Karpas-422 (cell line): Measurements from ENCODE around the gene FBXL13. TPM values are rescaled to one million over a fixed set of nuclear protein-coding genes. Genes with fewer than 3 reads are reported as not detected.
"Not testable (repeated sequence)": the region's sequence is repeated elsewhere in the genome, so short reads cannot be mapped to it uniquely, and the experiment has no call there.

Experiments
- DNase-seq: peaks from one replicate; pipeline ENCODE4 v3.0.0-alpha.2; 2015
- H2AFZ ChIP-seq: fragments of 200-600 bp; sonication (generic); 2 replicates; pipeline ENCODE4 v1.6.1; 2014; ENCODE audit warnings: antibody characterized with exemption, low read length, mixed read lengths
- H3K27ac ChIP-seq: fragments of 200-600 bp; sonication (generic); 2 replicates; pipeline ENCODE4 v1.5.1; 2014; ENCODE audit warnings: mild to moderate bottlenecking, low read length, moderate library complexity
- H3K27me3 ChIP-seq: fragments of 200-600 bp; sonication (generic); 2 replicates; pipeline ENCODE4 v1.6.1; 2014; ENCODE audit warnings: low read length, mixed read lengths
- H3K36me3 ChIP-seq: fragments of 200-600 bp; sonication (generic); 2 replicates; pipeline ENCODE4 v1.6.1; 2014; ENCODE audit warnings: low read length, mixed read lengths; ENCODE audit not compliant: insufficient read depth
- H3K4me1 ChIP-seq: fragments of 200-600 bp; sonication (generic); 2 replicates; pipeline ENCODE4 v1.6.1; 2014; ENCODE audit warnings: mild to moderate bottlenecking, low read length, mixed read lengths
- H3K4me2 ChIP-seq: fragments of 200-600 bp; sonication (generic); 2 replicates; pipeline ENCODE4 v1.6.1; 2014; ENCODE audit warnings: low read length, low read depth, mild to moderate bottlenecking; ENCODE audit not compliant: poor library complexity, severe bottlenecking
- H3K4me3 ChIP-seq: fragments of 200-600 bp; sonication (generic); 2 replicates; pipeline ENCODE4 v1.5.1; 2014; ENCODE audit warnings: mild to moderate bottlenecking, antibody characterized with exemption, low read length, mixed read lengths
- H3K79me2 ChIP-seq: fragments of 200-600 bp; sonication (generic); 2 replicates; pipeline ENCODE4 v1.6.1; 2014; ENCODE audit warnings: mild to moderate bottlenecking, low read length, mixed read lengths
- H3K9ac ChIP-seq: fragments of 200-600 bp; sonication (generic); 2 replicates; pipeline ENCODE4 v1.6.0; 2014; ENCODE audit warnings: low read length
- H3K9me2 ChIP-seq: fragments of 200-600 bp; sonication (generic), shearing (Covaris generic); replicated peaks from 2 replicates; pipeline ENCODE4 v1.6.0; 2014; ENCODE audit warnings: mild to moderate bottlenecking, low read length, moderate library complexity; ENCODE audit not compliant: insufficient read depth
- H3K9me3 ChIP-seq: fragments of 300-700, 200-600 bp; sonication (generic); 2 replicates; pipeline ENCODE4 v1.6.1; 2014; ENCODE audit warnings: low read length, mixed read lengths
- H4K20me1 ChIP-seq: fragments of 200-600 bp; sonication (generic); 2 replicates; pipeline ENCODE4 v1.6.1; 2014; ENCODE audit warnings: mild to moderate bottlenecking, antibody characterized with exemption, low read length, low read depth; ENCODE audit not compliant: insufficient read depth
- total RNA-seq: library from RNA; depleted of rRNA; stranded (reverse); fragments of >200 nt; shearing (Covaris generic); gene quantifications from 2 replicates; pipeline ENCODE4 v1.2.3, GENCODE V29; 2014; ENCODE audit warnings: low replicate concordance

Gene FBXL13
- total RNA-seq, 1 experiment from 2014 or later: 4.2 TPM

GRCh38 chr7:102974366-102975236 lies 100.0 kb downstream of the FBXL13 start:
- no peak overlapping the region for H3K9ac ChIP-seq

GRCh38 chr7:102973096-102973802 lies 101.3 kb downstream of the FBXL13 start:
- DNase-seq: no peak
- Histone ChIP-seq H3K79me2 (no peaks in the 10 kb centered on the region), H3K27me3 (no peaks in the 10 kb centered on the region), H3K9me2 (no peaks in the 10 kb centered on the region), H3K4me1 (no peaks in the 10 kb centered on the region), H3K36me3 (no peaks in the 10 kb centered on the region), H2AFZ (no peak overlapping the region), H3K27ac (no peak overlapping the region), H3K4me3 (no peak overlapping the region), H3K9me3 (no peaks in the 10 kb centered on the region), H3K4me2 (no peak overlapping the region), H3K9ac (no peak overlapping the region), H4K20me1 (no peaks in the 10 kb centered on the region)

More at GRCh38 chr7:102974366-102975236, 100.0 kb downstream of the FBXL13 start:
- Histone ChIP-seq H4K20me1 (no peaks in the 10 kb centered on the region), H3K9me3 (no peaks in the 10 kb centered on the region), H3K36me3 (no peaks in the 10 kb centered on the region), H3K27me3 (no peaks in the 10 kb centered on the region), H3K4me3 (no peak overlapping the region), H3K27ac (no peak overlapping the region), H2AFZ (no peak overlapping the region), H3K4me1 (no peaks in the 10 kb centered on the region), H3K4me2 (no peak overlapping the region), H3K79me2 (no peaks in the 10 kb centered on the region), H3K9me2 (no peaks in the 10 kb centered on the region)
- peak; percentile 70 for DNase-seq

DNA sequence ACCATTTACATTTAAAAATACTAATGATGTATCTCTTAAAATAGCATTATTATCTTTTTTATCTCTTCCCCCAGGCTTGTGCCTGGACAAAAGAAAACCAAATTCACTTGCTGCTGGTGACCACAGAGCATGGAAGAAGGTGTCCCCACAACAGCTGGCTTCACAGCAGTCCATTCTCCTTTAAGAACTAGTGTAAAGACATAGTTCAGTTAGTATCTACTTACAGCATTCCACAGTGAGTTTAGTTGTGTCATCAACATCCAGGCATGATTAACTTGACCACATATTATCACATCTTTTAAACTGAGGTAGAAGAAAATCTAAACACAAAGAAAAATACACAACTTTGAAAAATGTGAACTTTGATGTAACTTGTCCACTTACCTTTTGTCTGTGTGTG lies 106.8 kb downstream of the FBXL13 start:
- Histone ChIP-seq H3K4me1 (no peaks in the 10 kb centered on the region), H3K9me2 (no peaks in the 10 kb centered on the region), H3K9ac (no peak overlapping the region), H3K36me3 (no peaks in the 10 kb centered on the region), H3K9me3 (no peaks in the 10 kb centered on the region), H3K4me2 (no peak overlapping the region), H2AFZ (no peak overlapping the region), H4K20me1 (no peaks in the 10 kb centered on the region), H3K27ac (no peak overlapping the region), H3K27me3 (no peaks in the 10 kb centered on the region), H3K4me3 (no peak overlapping the region), H3K79me2 (no peaks in the 10 kb centered on the region)
- no peak for DNase-seq

GRCh38 chr7:102966465-102966864 lies 108.1 kb downstream of the FBXL13 start:
- H4K20me1 ChIP-seq: no peaks in the 10 kb centered on the region

GRCh38 chr7:102961993-102962392 lies 112.6 kb downstream of the FBXL13 start:
- not testable (repeated sequence) for H3K4me2 ChIP-seq, H4K20me1 ChIP-seq, H3K9ac ChIP-seq, H2AFZ ChIP-seq, H3K4me3 ChIP-seq, H3K9me2 ChIP-seq, H3K27me3 ChIP-seq, H3K36me3 ChIP-seq, DNase-seq, H3K9me3 ChIP-seq, H3K27ac ChIP-seq, H3K79me2 ChIP-seq, H3K4me1 ChIP-seq

More at GRCh38 chr7:102966465-102966864, 108.1 kb downstream of the FBXL13 start:
- Histone ChIP-seq H3K27ac (no peak overlapping the region), H3K27me3 (no peaks in the 10 kb centered on the region), H3K9me2 (no peaks in the 10 kb centered on the region), H3K4me3 (no peak overlapping the region), H3K9ac (no peak overlapping the region), H3K79me2 (no peaks in the 10 kb centered on the region), H3K36me3 (no peaks in the 10 kb centered on the region), H3K4me1 (no peaks in the 10 kb centered on the region), H3K9me3 (no peaks in the 10 kb centered on the region), H2AFZ (no peak overlapping the region), H3K4me2 (no peak overlapping the region)
- DNase-seq: no peak

DNA sequence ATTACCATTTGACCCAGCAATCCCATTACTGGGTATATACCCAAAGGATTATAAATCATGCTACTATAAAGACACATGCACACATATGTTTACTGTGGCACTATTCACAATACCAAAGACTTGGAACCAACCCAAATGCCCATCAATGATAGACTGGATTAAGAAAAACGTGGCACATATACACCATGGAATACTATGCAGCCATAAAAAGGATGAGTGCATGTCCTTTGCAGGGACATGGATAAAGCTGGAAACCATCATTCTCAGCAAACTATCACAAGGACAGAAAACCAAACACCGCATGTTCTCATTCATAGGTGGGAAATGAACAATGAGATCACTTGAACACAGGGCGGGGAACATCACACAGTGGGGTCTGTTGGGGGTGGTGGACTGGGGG lies 116.6 kb downstream of the FBXL13 start:
- not testable (repeated sequence) for H3K9me3 ChIP-seq, H2AFZ ChIP-seq, H3K27ac ChIP-seq, H3K79me2 ChIP-seq, H3K36me3 ChIP-seq, H3K27me3 ChIP-seq, H4K20me1 ChIP-seq, H3K4me2 ChIP-seq, H3K4me3 ChIP-seq, DNase-seq, H3K4me1 ChIP-seq, H3K9me2 ChIP-seq, H3K9ac ChIP-seq

DNA sequence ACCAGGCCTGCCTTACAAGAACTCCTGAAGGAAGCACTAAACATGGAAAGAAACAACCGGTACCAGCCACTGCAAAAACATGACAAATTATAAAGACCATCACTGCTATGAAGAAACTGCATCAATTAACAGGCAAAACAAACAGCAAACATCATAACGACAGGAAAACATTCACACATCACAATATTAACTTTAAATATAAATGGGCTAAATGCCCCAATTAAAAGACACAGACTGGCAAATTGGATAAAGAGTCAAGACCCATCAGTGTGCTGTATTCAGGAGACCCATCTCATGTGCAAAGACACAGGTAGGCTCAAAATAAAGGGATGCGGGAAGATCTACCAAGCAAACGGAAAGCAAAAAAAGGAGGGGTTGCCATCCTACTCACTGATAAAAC lies 120.2 kb downstream of the FBXL13 start:
- not testable (repeated sequence) for H3K9ac ChIP-seq, H3K9me3 ChIP-seq

DNA sequence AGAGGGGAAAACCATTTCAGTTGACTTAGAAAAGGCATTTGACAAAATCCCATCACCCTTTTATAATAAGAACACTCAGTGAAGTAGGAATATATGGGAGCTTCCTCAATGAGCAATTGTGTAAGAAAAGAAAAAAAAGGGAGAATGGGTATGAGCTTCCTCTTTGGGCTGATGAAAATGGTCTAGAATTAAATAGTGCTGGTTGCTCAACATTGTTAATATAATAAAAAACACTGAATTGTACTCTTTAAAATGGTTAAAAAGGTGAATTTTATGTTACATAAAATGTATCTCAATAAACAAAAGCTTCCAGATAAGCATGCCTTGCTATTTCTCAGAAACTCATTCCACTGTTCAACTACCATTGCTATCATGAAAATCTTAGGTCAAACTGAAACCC lies 121.2 kb downstream of the FBXL13 start:
- Histone ChIP-seq H3K4me1 (no peaks in the 10 kb centered on the region), H3K9me2 (no peaks in the 10 kb centered on the region), H3K27me3 (no peaks in the 10 kb centered on the region), H3K79me2 (no peaks in the 10 kb centered on the region), H3K4me3 (no peak overlapping the region), H3K36me3 (no peaks in the 10 kb centered on the region), H3K9me3 (no peaks in the 10 kb centered on the region), H3K4me2 (no peak overlapping the region), H4K20me1 (no peaks in the 10 kb centered on the region), H2AFZ (no peak overlapping the region), H3K9ac (no peak overlapping the region), H3K27ac (no peak overlapping the region)
- DNase-seq: no peak

More for the DNA sequence above, 120.2 kb downstream of the FBXL13 start:
- H3K4me3 ChIP-seq, H3K79me2 ChIP-seq, H3K4me1 ChIP-seq, DNase-seq, H3K27me3 ChIP-seq, H3K4me2 ChIP-seq, H4K20me1 ChIP-seq, H3K27ac ChIP-seq, H3K36me3 ChIP-seq, H3K9me2 ChIP-seq, H2AFZ ChIP-seq: not testable (repeated sequence)
